ENCODE results near the gene LSP1.

The LSP1 gene

DNA sequence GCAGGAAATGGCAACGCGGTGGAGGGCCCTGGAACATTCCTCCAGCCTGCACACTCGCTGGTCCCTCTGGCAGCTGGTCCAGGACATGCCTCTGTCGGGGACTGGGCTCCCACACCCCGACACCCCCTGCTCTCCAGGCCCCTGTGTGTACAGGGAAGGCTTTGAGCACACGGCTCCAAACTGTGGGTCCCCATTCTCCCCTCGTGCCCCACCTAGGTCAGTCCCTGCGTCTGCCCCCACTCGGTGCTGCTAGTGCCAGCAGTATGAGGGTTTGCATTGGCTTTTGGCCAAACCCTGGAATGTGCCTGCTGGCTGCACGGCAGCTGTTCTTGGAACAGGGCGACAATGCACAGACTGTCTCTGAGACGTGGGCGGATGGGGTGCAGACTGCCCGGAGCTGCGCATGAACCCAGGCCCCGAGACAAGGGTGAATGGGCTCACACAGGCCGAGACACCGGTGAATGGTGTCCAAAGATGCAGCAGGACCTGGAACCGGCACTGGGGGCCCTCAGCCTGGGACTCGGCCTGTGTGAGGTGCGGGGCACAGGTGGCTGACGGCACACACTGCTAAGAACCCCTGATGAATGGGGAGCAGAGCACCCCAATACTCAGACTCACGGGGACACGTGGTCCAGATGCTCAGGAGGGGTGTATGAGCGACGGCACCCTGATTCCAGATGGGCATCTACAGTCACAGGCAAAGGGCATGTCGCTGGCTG, 25.6 kb upstream of the LSP1 start:
- ChIA-PET CTCF (interaction anchor here (0.5 to 0.8 kb wide), 4 partner anchors 30 to 53 kb away, joined by 3 read pairs; no protein-coding TSS in a partner anchor), POLR2A (ENCODE audit: low non-redundant PET) (no interaction called here)
- H3K27ac ChIP-seq: peak overlapping the region; percentile 97
- peak; percentile 51 for DNase-seq (ENCODE audit: low spot score)
- TF ChIP-seq, protein P1, sequence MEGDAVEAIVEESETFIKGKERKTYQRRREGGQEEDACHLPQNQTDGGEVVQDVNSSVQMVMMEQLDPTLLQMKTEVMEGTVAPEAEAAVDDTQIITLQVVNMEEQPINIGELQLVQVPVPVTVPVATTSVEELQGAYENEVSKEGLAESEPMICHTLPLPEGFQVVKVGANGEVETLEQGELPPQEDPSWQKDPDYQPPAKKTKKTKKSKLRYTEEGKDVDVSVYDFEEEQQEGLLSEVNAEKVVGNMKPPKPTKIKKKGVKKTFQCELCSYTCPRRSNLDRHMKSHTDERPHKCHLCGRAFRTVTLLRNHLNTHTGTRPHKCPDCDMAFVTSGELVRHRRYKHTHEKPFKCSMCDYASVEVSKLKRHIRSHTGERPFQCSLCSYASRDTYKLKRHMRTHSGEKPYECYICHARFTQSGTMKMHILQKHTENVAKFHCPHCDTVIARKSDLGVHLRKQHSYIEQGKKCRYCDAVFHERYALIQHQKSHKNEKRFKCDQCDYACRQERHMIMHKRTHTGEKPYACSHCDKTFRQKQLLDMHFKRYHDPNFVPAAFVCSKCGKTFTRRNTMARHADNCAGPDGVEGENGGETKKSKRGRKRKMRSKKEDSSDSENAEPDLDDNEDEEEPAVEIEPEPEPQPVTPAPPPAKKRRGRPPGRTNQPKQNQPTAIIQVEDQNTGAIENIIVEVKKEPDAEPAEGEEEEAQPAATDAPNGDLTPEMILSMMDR (conservative IDR thresholded peaks at IDR 0.05; ENCODE audit: low read depth): no peak; the same call in 1 of the 2 replicates

DNA sequence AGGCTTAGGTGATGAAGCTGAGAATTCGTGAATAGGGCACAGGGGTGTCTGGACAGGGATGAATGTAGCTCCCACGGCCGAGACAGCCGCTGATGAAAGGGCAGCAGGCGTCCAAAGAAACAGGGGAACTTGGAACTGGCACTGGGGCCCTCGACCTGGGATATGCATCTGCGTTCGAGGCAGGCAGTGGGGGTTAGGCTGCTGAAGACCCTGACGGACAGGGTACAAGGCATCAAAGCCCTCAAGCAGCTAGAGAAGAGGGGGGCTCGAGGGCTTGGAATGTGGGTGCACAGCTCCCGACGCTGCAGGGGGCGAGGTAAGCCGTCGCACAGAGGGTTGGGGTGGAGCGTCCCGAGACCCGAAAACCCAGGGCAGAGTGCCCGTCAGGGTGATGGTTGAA, 25.0 kb upstream of the LSP1 start:
- TF ChIP-seq, protein P1 (conservative IDR thresholded peaks at IDR 0.05; ENCODE audit: low read depth): no peak
- ChIA-PET CTCF (interaction anchor here (0.5 to 0.9 kb wide), 3 partner anchors 30 to 134 kb away, joined by 3 to 5 read pairs (median 3); no protein-coding TSS in a partner anchor), POLR2A (ENCODE audit: low non-redundant PET) (interaction anchor here (0.6 kb wide), 1 partner anchor 22 kb away, joined by 3 read pairs; no protein-coding TSS in a partner anchor)
- H3K27ac ChIP-seq: peak overlapping the region; percentile 97
- no peak for DNase-seq (ENCODE audit: low spot score)

- TF ChIP-seq, protein P1 (conservative IDR thresholded peaks at IDR 0.05; ENCODE audit: low read depth): no peak
- DNase-seq (ENCODE audit: low spot score): no peak
- H3K27ac ChIP-seq: peak overlapping the region; percentile 97
- ChIA-PET POLR2A (ENCODE audit: low non-redundant PET) (no interaction called here), CTCF (interaction anchor here (0.6 to 0.9 kb wide), 2 partner anchors 135 to 227 kb away, joined by 3 to 5 read pairs; no protein-coding TSS in a partner anchor)
Measured at GRCh38 chr11:1828542-1828941, 24.3 kb upstream of the LSP1 start.

DNA sequence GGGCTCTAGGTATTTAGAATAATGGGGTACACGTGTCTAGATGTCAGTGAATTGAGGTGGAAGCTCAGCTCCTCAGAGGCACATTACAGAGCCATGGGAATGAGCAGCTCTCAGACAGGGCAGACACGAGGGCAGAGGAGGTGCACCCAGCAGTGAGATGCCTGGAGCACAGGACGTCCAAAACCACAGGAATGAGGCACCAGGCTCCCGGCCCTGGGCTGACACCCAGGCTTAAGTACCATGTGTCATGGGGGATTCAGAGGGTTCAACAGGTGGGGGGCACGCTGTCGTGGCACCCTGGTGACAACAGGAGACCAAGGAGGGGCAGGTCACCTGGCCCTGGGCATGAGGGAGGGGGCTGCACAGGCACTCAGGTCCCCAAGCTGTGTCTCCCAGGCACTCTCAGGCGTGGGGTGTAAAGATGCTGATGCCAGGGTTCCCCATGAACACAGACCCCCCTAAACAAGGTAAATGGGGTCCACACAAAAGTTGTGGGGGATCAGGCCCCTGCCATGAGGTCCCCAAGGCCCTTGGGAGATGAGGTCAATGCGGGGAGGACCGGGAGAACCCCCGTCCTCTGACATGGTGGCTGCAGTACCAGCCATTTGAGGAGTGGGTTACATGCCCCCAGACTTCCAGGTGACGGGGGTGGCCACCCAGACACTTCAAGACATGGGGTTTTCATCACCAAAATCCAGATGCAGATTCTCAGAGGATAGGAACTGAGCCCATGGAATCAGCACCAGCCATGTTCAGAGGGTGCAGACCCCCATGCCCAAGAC, 23.7 kb upstream of the LSP1 start:
- TF ChIP-seq, protein P1 (conservative IDR thresholded peaks at IDR 0.05; ENCODE audit: low read depth): no peak
- ChIA-PET CTCF (interaction anchor here (0.6 to 0.9 kb wide), 2 partner anchors 135 to 228 kb away, joined by 3 to 5 read pairs; no protein-coding TSS in a partner anchor), POLR2A (ENCODE audit: low non-redundant PET) (interaction anchor here (2.6 kb wide), 1 partner anchor 67 kb away, joined by 7 read pairs; no protein-coding TSS in a partner anchor)
- peak; percentile 83 for DNase-seq (ENCODE audit: low spot score)
- peak overlapping the region; percentile 97 for H3K27ac ChIP-seq

GRCh38 chr11:1830004-1830321, 22.9 kb upstream of the LSP1 start:
- CTCF ChIA-PET: interaction anchor here (0.6 to 6.0 kb wide), 3 partner anchors 77 to 177 kb away, joined by 3 to 85 read pairs (median 3); no protein-coding TSS in a partner anchor
- H3K27ac ChIP-seq: peak overlapping the region; percentile 97
- DNase-seq (ENCODE audit: low spot score): peak; percentile 25
- POLR2A ChIA-PET (ENCODE audit: low non-redundant PET): interaction anchor here (1.0 to 2.6 kb wide), 2 partner anchors 66 to 68 kb away, joined by 3 to 7 read pairs; partner anchors contain the start of gene CTSD
- TF ChIP-seq, protein P1 (conservative IDR thresholded peaks at IDR 0.05; ENCODE audit: low read depth): no peak

All from RWPE1 (cell line).